SU-DHL-6 (cell line): Measurements from ENCODE around the gene NR1D2.
A peak's percentile ranks its signal among the peaks of the same experiment; 100 is the strongest.

Experiments
- H2AFZ ChIP-seq: fragments of 200-600 bp; sonication (generic); 2 replicates; pipeline ENCODE4 v1.6.1; 2014; ENCODE audit warnings: low read depth, mild to moderate bottlenecking, moderate library complexity, mixed read lengths, antibody characterized with exemption, low read length; ENCODE audit not compliant: severe bottlenecking
- H3F3A ChIP-seq: fragments of 200-600 bp; shearing (Covaris generic); 2 replicates; pipeline ENCODE4 v1.6.0; 2016; ENCODE audit warnings: antibody characterized with exemption, mild to moderate bottlenecking; ENCODE audit not compliant: insufficient read depth
- H3K27ac ChIP-seq: fragments of 200-600 bp; sonication (generic); 2 replicates; pipeline ENCODE4 v1.5.1; 2016; ENCODE audit warnings: low read depth, mild to moderate bottlenecking, low read length, moderate library complexity, mixed read lengths
- H3K27me3 ChIP-seq: fragments of 200-600 bp; sonication (generic), shearing (Covaris generic); 2 replicates; pipeline ENCODE4 v1.6.0; 2014; ENCODE audit warnings: mild to moderate bottlenecking, low read length
- H3K36me3 ChIP-seq: fragments of 200-600 bp; sonication (generic); 2 replicates; pipeline ENCODE4 v1.6.1; 2014; ENCODE audit warnings: mild to moderate bottlenecking, low read length, mixed read lengths
- H3K4me2 ChIP-seq: fragments of 300-600, 200-600 bp; shearing (Covaris generic), sonication (generic); 2 replicates; pipeline ENCODE4 v1.6.0; 2014; ENCODE audit warnings: low read length, low read depth, mild to moderate bottlenecking; ENCODE audit not compliant: poor library complexity, severe bottlenecking
- H3K4me3 ChIP-seq: fragments of 200-600 bp; sonication (generic); 2 replicates; pipeline ENCODE4 v1.5.1; 2014; ENCODE audit warnings: antibody characterized with exemption, low read length, mild to moderate bottlenecking, mixed read lengths; ENCODE audit not compliant: insufficient read depth, poor library complexity, severe bottlenecking
- H3K79me2 ChIP-seq: fragments of 200-600 bp; sonication (generic); 2 replicates; pipeline ENCODE4 v1.6.1; 2014; ENCODE audit warnings: mild to moderate bottlenecking, low read length, moderate library complexity; ENCODE audit not compliant: insufficient read depth
- H3K9ac ChIP-seq: fragments of 200-600 bp; sonication (generic); 2 replicates; pipeline ENCODE4 v1.7.0; 2014; ENCODE audit warnings: mild to moderate bottlenecking, low read length
- H3K9me2 ChIP-seq: fragments of 200-600 bp; sonication (generic); replicated peaks from 2 replicates; pipeline ENCODE4 v1.6.1; 2014; ENCODE audit warnings: low read length; ENCODE audit not compliant: insufficient read depth
- H3K9me3 ChIP-seq: fragments of 200-600 bp; sonication (generic); 2 replicates; pipeline ENCODE4 v1.6.1; 2014; ENCODE audit warnings: low read length, mixed read lengths; ENCODE audit not compliant: insufficient read depth
- H4K20me1 ChIP-seq: fragments of 200-600 bp; sonication (generic); 2 replicates; pipeline ENCODE4 v1.6.1; 2014; ENCODE audit warnings: low read depth, mild to moderate bottlenecking, antibody characterized with exemption, low read length, moderate library complexity, mixed read lengths
- EZH2phosphoT487 ChIP-seq: fragments of 200-600 bp; sonication (generic), shearing (Covaris generic); conservative IDR thresholded peaks from 2 replicates; pipeline ENCODE4 v1.6.1; 2018; ENCODE audit warnings: mild to moderate bottlenecking, antibody characterized with exemption, low read length, moderate library complexity, mixed read lengths
- TF ChIP-seq, protein P1 (sequence below): fragments of 200-600 bp; sonication (generic); IDR thresholded peaks from one replicate; pipeline ENCODE4 v1.5.1; 2017; ENCODE audit warnings: antibody characterized with exemption, mild to moderate bottlenecking, low read length, moderate library complexity; ENCODE audit not compliant: insufficient read depth, poor library complexity, severe bottlenecking

NR1D2 gene

DNA sequence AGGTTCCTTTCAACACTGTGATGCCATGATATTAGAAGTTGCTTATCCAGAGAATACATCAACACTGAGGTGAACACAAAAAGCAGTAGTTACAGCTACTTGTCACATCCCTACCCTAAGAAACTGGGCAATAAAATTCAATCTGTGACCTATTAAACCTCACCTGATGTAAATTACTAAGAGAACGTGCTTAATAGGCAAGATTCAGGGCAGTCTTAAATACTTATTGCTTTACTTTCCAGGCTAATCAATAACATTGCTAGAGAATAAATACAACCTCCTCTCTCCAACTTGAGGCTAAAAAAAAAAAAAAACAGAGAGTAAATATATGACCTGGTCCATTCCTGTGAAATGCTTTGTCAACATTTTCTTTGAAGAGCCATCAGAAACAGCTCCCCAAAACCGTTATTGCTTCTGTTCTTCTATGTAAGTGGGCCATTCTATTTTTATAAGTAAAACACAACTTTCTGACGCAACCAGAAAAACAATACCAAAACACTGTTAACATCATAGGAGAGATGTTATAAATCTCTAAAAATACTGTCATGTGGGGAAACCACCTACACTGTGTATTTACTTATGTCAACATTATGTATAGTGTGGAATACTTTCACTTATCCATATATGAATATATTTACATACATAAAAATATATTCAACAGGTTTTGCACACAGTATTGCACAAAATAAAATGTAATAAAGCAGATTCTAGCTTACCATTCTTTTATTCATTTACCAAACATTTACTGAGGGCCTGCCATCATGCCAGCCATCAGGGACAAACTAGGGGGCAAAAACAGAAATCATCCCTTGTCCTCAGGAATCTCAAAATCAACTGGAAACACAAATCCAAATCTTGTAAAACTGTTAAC is 31.0 kb upstream of the NR1D2 start:
- H3K27ac ChIP-seq: no peak overlapping the region
- H3K9me3 ChIP-seq: no peaks in the 10 kb centered on the region
- H3K4me3 ChIP-seq: no peak overlapping the region

GRCh38 chr3:23915537-23916108 is 29.5 kb upstream of the NR1D2 start:
- Histone ChIP-seq H3K9ac (peak overlapping the region; percentile 83), H3K9me3 (no peaks in the 10 kb centered on the region), H3F3A (peaks cover 40% of the 10 kb centered on the region), H3K27me3 (no peaks in the 10 kb centered on the region), H3K27ac (no peak overlapping the region), H4K20me1 (peaks cover 21% of the 10 kb centered on the region), H3K4me2 (peak overlapping the region; percentile 84), H2AFZ (no peak overlapping the region), H3K9me2 (no peaks in the 10 kb centered on the region), H3K36me3 (peaks cover 26% of the 10 kb centered on the region), H3K4me3 (peak overlapping the region; percentile 97), H3K79me2 (peaks cover 22% of the 10 kb centered on the region)
- no peak for TF ChIP-seq EZH2phosphoT487
- TF ChIP-seq, protein P1, sequence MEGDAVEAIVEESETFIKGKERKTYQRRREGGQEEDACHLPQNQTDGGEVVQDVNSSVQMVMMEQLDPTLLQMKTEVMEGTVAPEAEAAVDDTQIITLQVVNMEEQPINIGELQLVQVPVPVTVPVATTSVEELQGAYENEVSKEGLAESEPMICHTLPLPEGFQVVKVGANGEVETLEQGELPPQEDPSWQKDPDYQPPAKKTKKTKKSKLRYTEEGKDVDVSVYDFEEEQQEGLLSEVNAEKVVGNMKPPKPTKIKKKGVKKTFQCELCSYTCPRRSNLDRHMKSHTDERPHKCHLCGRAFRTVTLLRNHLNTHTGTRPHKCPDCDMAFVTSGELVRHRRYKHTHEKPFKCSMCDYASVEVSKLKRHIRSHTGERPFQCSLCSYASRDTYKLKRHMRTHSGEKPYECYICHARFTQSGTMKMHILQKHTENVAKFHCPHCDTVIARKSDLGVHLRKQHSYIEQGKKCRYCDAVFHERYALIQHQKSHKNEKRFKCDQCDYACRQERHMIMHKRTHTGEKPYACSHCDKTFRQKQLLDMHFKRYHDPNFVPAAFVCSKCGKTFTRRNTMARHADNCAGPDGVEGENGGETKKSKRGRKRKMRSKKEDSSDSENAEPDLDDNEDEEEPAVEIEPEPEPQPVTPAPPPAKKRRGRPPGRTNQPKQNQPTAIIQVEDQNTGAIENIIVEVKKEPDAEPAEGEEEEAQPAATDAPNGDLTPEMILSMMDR: no peak

More for the DNA sequence above, 31.0 kb upstream of the NR1D2 start:
- no peaks in the 10 kb centered on the region for H3K9me2 ChIP-seq
- H3K79me2 ChIP-seq: peaks cover 21% of the 10 kb centered on the region
- no peak for TF ChIP-seq EZH2phosphoT487
- TF ChIP-seq, protein P1: no peak
- H3K9ac ChIP-seq: no peak overlapping the region
- H3K4me2 ChIP-seq: peak overlapping the region; percentile 3
- H3K27me3 ChIP-seq: no peaks in the 10 kb centered on the region
- H3F3A ChIP-seq: peaks cover 28% of the 10 kb centered on the region
- H3K36me3 ChIP-seq: peaks cover 15% of the 10 kb centered on the region
- H2AFZ ChIP-seq: no peak overlapping the region
- peaks cover 13% of the 10 kb centered on the region for H4K20me1 ChIP-seq

GRCh38 chr3:23916152-23916885 is 28.8 kb upstream of the NR1D2 start:
- H3K9me3 ChIP-seq: no peaks in the 10 kb centered on the region
- H3F3A ChIP-seq: peaks cover 47% of the 10 kb centered on the region
- TF ChIP-seq, protein P1: no peak
- TF ChIP-seq EZH2phosphoT487: no peak
- peak overlapping the region; percentile 83 for H3K9ac ChIP-seq
- H3K9me2 ChIP-seq: no peaks in the 10 kb centered on the region
- H3K4me2 ChIP-seq: peak overlapping the region; percentile 84
- H3K79me2 ChIP-seq: peaks cover 22% of the 10 kb centered on the region
- H4K20me1 ChIP-seq: peaks cover 21% of the 10 kb centered on the region
- no peaks in the 10 kb centered on the region for H3K27me3 ChIP-seq
- peaks cover 26% of the 10 kb centered on the region for H3K36me3 ChIP-seq
- H2AFZ ChIP-seq: peak overlapping the region; percentile 82
- no peak overlapping the region for H3K27ac ChIP-seq
- H3K4me3 ChIP-seq: peak overlapping the region; percentile 97
